Fibroblast of lung (primary cell): ENCODE results near the gene SNRNP25. TPM values are rescaled to one million over a fixed set of nuclear protein-coding genes. Genes with fewer than 3 reads are reported as not detected.

Source experiments
- DNase-seq, 2 donors: peaks; one replicate each; pipeline versions ENCODE4 v3.0.0 to v3.0.0-alpha.2; 2010; ENCODE audit warnings: low read depth in 2 of 2
- H2AFZ ChIP-seq: 2 replicates; pipeline ENCODE4 v1.5.1; 2012; ENCODE audit warnings: low read length, control low read depth, inconsistent platforms
- H3K27ac ChIP-seq: 2 replicates; pipeline ENCODE4 v1.5.1; 2011; ENCODE audit warnings: low read length, control low read depth; ENCODE audit not compliant: insufficient read depth
- H3K27me3 ChIP-seq: 2 replicates; pipeline ENCODE4 v1.5.1; 2011; ENCODE audit warnings: mild to moderate bottlenecking, low read length; ENCODE audit not compliant: control insufficient read depth, insufficient read depth
- H3K36me3 ChIP-seq: 2 replicates; pipeline ENCODE4 v1.5.1; 2011; ENCODE audit warnings: low read length; ENCODE audit not compliant: control insufficient read depth, insufficient read depth
- H3K4me1 ChIP-seq: 2 replicates; pipeline ENCODE4 v1.5.1; 2011; ENCODE audit warnings: low read length; ENCODE audit not compliant: control insufficient read depth, insufficient read depth; ENCODE audit errors: extremely low read depth
- H3K4me2 ChIP-seq: 2 replicates; pipeline ENCODE4 v1.5.1; 2011; ENCODE audit warnings: low read length, control low read depth; ENCODE audit not compliant: insufficient read depth; ENCODE audit errors: extremely low read depth
- H3K4me3 ChIP-seq, 4 experiments: fragments of 200-600 bp in 1 of 4; sonication (generic) in 1 of 4; replicated peaks in 1 of 4; 2 replicates each; pipeline ENCODE4 v1.5.1; 2011 to 2016; ENCODE audit warnings: low read length in 4 of 4, low read depth in 3 of 4, mild to moderate bottlenecking in 3 of 4, control low read depth in 2 of 4, inconsistent platforms in 1 of 4, mixed read lengths in 1 of 4; ENCODE audit not compliant: insufficient read depth in 1 of 4; ENCODE audit errors: control extremely low read depth in 1 of 4
- H3K79me2 ChIP-seq: 2 replicates; pipeline ENCODE4 v1.5.1; 2012; ENCODE audit warnings: mild to moderate bottlenecking, low read length, inconsistent platforms; ENCODE audit not compliant: control insufficient read depth, insufficient read depth
- H3K9ac ChIP-seq: 2 replicates; pipeline ENCODE4 v1.5.1; 2011; ENCODE audit warnings: mild to moderate bottlenecking, low read length, control low read depth; ENCODE audit not compliant: insufficient read depth
- H3K9me3 ChIP-seq: 2 replicates; pipeline ENCODE4 v1.5.1; 2012; ENCODE audit warnings: low read depth, low read length; ENCODE audit not compliant: control insufficient read depth, insufficient read depth
- H4K20me1 ChIP-seq: 2 replicates; pipeline ENCODE4 v1.5.1; 2011; ENCODE audit warnings: low read length; ENCODE audit not compliant: control insufficient read depth, insufficient read depth; ENCODE audit errors: extremely low read depth
- EZH2 ChIP-seq: IDR thresholded peaks from 2 replicates; pipeline ENCODE4 v1.5.1; 2012; ENCODE audit warnings: low read length, control low read depth, mild to moderate bottlenecking; ENCODE audit errors: missing control alignments
- polyA plus RNA-seq, 2 donors: library from polyadenylated mRNA; depleted of rRNA in 1 of 2; stranded (reverse) in 1 of 2; unstranded in 1 of 2; fragments of >200 nt; gene quantifications; 2 replicates each; pipeline ENCODE4 v1.2.1, GENCODE V29; 2011 to 2012; ENCODE audit warnings: missing spikeins in 1 of 2
- total RNA-seq: library from RNA; depleted of rRNA; stranded (reverse); fragments of >200 nt; gene quantifications from 2 replicates; pipeline ENCODE4 v1.2.1, GENCODE V29; 2014
- TF ChIP-seq, protein P1 (sequence below), 2 donors: IDR thresholded peaks in 1 of 2; conservative IDR thresholded peaks in 1 of 2; 1 replicate in 1 of 2; 2 replicates in 1 of 2; pipeline ENCODE4 v1.5.1; 2011 to 2012; ENCODE audit warnings: low read length in 2 of 2, control low read depth in 1 of 2, inconsistent platforms in 1 of 2, low read depth in 1 of 2, mild to moderate bottlenecking in 1 of 2

The SNRNP25 gene
- total and polyA plus RNA-seq, 2 donors (not counting 1 experiment from before 2014, with no cell fraction given), result 20.5 to 25.9 TPM

DNA sequence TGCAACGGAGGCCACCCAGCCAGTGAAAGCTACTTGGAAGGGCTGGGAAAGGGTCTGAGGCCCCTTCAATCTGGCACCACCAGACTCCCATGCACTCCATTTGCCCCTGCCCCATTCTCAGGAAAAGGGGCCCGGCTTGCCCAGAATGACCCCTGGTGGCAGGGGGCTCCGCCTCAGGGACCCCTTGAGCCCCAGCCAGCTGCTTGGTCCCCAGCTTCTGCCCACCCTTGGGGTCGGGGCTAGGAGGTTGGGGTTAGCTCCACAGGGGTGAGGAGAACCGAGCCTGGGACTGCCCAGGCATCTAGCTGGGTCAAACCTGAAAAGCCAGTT is 17.5 kb downstream of the SNRNP25 start:
- Histone ChIP-seq H4K20me1 (no peaks in the 10 kb centered on the region), H3K4me1 (peaks cover 71% of the 10 kb centered on the region), H3K79me2 (peaks cover 58% of the 10 kb centered on the region), H2AFZ (no peak overlapping the region), H3K4me3 (peak overlapping the region; percentile 62 to 82 (median 78)), H3K27me3 (no peaks in the 10 kb centered on the region), H3K27ac (peak overlapping the region; percentile 76), H3K9me3 (no peaks in the 10 kb centered on the region), H3K36me3 (peaks cover 2% of the 10 kb centered on the region), H3K9ac (peak overlapping the region; percentile 90), H3K4me2 (peak overlapping the region; percentile 93)
- TF ChIP-seq, protein P1, sequence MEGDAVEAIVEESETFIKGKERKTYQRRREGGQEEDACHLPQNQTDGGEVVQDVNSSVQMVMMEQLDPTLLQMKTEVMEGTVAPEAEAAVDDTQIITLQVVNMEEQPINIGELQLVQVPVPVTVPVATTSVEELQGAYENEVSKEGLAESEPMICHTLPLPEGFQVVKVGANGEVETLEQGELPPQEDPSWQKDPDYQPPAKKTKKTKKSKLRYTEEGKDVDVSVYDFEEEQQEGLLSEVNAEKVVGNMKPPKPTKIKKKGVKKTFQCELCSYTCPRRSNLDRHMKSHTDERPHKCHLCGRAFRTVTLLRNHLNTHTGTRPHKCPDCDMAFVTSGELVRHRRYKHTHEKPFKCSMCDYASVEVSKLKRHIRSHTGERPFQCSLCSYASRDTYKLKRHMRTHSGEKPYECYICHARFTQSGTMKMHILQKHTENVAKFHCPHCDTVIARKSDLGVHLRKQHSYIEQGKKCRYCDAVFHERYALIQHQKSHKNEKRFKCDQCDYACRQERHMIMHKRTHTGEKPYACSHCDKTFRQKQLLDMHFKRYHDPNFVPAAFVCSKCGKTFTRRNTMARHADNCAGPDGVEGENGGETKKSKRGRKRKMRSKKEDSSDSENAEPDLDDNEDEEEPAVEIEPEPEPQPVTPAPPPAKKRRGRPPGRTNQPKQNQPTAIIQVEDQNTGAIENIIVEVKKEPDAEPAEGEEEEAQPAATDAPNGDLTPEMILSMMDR (conservative IDR thresholded peaks at IDR 0.05 in 1 of 2, IDR thresholded peaks at IDR 0.05 in 1 of 2; ENCODE audit: low read depth in 1 of 2, low read length in 2 of 2), result no peak
- TF ChIP-seq EZH2, result no peak
- DNase-seq, result no peak

DNA sequence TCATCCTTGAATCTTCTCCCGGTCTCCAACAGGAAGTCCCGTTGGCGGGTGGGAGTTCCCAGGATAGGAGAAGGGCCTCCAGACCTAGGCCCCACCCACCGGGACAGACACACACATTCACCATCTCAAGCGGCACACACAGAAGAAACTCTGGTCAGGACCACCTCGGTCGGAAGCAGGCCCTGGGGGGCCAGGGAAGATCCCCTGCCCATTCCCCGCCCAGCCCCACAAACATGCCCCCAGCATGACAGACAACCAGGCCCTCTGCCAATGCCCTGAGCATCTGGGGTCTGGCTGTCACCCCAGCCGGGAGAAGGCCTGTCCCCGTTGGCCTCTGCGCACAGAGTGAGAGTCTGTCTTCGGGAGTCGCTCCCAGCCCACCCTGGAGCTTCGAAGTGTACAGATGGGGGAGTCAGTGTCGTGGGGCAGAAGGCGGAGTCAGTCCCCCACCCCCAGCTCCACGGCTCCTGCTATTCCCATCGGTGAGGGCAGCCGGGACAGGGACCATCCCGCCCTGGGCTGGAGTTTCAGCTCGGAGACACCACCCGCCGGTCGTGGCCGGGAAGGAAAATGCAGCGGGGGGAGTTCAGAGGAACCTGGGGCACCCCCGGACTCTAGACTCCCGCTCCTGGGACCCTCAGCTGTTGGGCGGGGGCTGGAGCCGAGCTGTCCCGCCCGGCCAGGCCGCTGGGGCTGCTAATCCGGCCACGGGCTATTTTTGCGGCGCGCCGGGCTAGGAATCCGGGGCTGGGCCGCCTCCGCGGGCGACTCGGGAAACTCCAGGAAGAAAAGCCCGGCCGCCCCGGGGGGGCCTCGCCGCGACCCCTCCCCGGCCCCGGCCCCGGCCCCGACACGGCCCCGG is 18.1 kb downstream of the SNRNP25 start:
- H3K4me3 ChIP-seq, result peak overlapping the region; percentile 62 to 82 (median 78)
- H3K27me3 ChIP-seq, result no peaks in the 10 kb centered on the region
- peaks cover 2% of the 10 kb centered on the region for H3K36me3 ChIP-seq
- TF ChIP-seq, protein P1 (conservative IDR thresholded peaks at IDR 0.05 in 1 of 2, IDR thresholded peaks at IDR 0.05 in 1 of 2; ENCODE audit: low read depth in 1 of 2, low read length in 2 of 2), result no peak
- TF ChIP-seq EZH2, result no peak
- H3K4me1 ChIP-seq, result peaks cover 68% of the 10 kb centered on the region
- peaks cover 52% of the 10 kb centered on the region for H3K79me2 ChIP-seq
- peak; percentile 74 to 78 for DNase-seq
- H3K9me3 ChIP-seq, result no peaks in the 10 kb centered on the region
- no peak overlapping the region for H2AFZ ChIP-seq
- H4K20me1 ChIP-seq, result no peaks in the 10 kb centered on the region
- H3K27ac ChIP-seq, result peak overlapping the region; percentile 76
- H3K4me2 ChIP-seq, result peak overlapping the region; percentile 93
- peak overlapping the region; percentile 90 for H3K9ac ChIP-seq

DNA sequence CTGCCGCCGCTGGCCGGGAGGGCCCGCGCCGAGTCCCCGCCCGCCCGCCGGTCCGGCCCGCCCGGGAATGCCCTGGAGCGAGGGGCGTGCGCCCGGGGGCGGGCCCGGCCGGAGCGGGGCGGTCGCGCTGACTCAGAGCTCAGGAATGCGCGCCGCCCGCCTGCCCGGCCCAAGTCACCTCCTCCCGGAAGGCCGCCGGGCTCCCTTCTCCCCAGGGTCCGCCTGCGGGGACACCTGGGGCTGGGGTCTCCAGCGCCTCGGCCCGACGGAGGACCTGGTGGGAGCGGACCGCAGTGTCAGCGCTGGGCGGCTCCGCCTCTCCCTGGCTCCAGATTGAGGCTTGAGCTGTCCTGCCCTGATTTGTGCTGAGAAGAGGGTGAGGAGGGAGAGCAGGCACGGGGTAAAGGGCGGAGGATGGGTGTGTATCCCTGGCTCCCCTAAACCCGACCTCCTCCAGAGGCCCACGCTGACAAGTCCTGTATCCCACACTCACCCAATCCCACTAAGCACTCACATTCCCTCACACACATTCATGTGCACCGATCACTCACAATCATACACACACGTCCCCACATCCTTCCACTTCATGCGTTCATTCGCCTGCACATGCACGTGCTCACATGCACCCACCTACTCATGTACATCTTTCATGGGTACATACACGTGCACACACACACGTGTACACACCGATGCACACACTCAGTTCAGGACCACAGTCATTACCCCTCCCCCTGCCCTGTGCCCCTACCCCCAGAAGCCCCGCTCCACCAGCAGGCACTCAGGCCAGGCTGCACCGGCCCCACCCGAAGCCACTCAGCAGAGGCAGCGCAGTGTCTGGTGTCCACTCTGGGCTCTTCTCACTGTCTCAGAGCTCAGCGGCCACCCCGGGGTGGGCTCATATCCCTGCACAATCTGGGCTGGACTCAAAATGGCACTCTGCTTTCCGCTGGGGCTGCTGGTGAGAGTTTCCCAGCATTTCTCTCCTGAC is 19.2 kb downstream of the SNRNP25 start, which contains the start of gene RHBDF1:
TSS of gene RHBDF1 (minus strand) at position 71 of the 988 bp plus-strand sequence. CDS start 7,616 bp downstream, outside the sequence.
- TF ChIP-seq, protein P1 (conservative IDR thresholded peaks at IDR 0.05 in 1 of 2, IDR thresholded peaks at IDR 0.05 in 1 of 2; ENCODE audit: low read depth in 1 of 2, low read length in 2 of 2), result no peak
- TF ChIP-seq EZH2, result no peak
- H3K9ac ChIP-seq, result peak within 1 kb of the TSS; percentile 90
- H3K79me2 ChIP-seq, result peaks cover 41% of the 10 kb centered on the region
- H4K20me1 ChIP-seq, result no peaks in the 10 kb centered on the region
- no peaks in the 10 kb centered on the region for H3K27me3 ChIP-seq
- H3K9me3 ChIP-seq, result no peaks in the 10 kb centered on the region
- H3K4me1 ChIP-seq, result peaks cover 62% of the 10 kb centered on the region
- H3K4me2 ChIP-seq, result peak within 1 kb of the TSS; percentile 93
- peak within 1 kb of the TSS; percentile 62 to 82 (median 78) for H3K4me3 ChIP-seq
- peak in 1 of 2 donors; percentile 55 for DNase-seq
- H2AFZ ChIP-seq, result no peak within 1 kb of the TSS
- H3K36me3 ChIP-seq, result no peaks in the 10 kb centered on the region
- H3K27ac ChIP-seq, result peak within 1 kb of the TSS; percentile 79
